GM18507 (cell line): ENCODE data around the gene XCR1.

Experiments used
- DNase-seq: peaks from one replicate; pipeline ENCODE4 v3.0.0; 2011; ENCODE audit warnings: low read depth; ENCODE audit not compliant: insufficient read length; ENCODE audit errors: extremely low spot score
- FAIRE-seq: peaks from 2 replicates; lab custom pipeline; 2011; peaks lifted over from hg19 to GRCh38; lab: Jason Lieb, UNC

The XCR1 gene

DNA sequence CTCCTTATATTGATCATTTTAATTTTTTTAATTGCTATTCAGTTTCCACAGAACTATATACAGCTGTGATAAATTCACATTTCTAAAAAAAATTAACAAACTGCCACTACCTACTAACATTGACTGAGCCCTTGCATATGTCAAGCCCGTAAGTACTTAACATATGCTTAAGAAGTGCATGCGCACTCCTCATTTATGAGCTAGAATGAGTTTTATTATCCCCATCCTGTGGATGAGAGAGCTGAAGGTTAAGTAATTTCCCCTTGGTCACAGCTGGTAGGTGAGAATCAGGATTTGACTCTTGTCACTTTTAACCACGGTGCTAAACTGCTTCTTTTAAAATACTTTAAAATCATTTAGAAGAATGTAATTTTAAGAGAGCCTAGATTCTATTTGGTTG, 58.2 kb downstream of the XCR1 start:
- no peak for DNase-seq
- no peak for FAIRE-seq

DNA sequence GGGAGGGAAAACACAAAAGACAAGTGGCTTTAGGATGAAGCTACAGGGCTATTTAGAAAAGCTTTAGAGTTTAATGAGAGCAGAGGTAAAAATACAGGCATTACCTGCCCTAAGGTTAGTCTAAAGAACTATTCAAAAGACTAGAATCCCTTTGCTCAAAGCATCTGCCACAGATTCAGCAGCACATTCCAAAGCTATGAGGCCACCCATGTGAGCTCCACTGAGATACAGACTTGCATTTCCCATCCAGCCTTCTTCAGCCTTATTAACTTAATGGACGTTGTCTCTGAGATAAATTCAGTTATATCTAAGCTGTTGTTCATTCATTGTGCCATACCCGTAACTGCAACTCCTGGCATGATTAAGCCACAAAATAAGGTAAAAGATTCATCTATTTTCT, 58.6 kb downstream of the XCR1 start:
- no peak for DNase-seq
- FAIRE-seq: no peak

DNA sequence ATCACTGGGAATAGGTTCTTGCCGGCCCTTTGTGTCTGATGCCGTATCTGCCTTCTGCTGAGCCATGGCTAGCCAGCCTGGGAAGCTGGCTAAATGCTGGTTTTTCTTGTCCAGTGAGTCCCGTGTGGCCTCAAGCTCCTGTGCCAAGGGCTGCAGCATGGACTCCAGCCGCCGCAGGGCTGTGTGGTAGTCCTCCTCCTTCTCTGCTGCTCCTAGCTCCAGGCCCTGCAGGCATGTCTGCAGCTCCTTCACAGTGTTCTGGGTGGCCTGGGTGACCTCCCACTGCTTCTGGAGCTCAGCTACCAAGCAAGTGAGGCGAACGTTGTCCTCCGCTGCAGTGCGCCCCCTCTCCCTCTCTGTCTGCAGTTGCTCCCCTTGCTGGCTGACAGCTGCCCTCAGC, 59.1 kb downstream of the XCR1 start:
- FAIRE-seq: no peak
- no peak for DNase-seq

DNA sequence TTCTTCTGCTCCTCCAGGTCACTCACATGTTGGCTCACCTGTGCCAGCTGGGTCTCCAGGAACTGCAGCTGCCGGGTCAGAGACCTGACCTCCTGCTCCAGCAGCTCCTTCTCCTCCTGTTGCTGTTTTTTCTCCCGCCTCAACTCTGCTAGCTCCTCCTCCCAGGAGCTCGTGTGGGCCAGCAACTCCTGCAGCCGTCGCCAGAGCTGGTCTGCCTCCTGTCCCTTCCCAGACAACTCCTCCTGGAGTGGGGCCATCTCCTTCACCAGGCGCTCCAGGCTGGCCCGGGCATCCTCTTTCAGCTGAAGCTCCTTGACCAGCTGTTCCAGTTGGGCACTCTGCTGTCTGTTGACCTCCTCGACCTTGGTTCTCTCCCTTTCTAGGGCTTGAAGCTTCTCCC, 59.6 kb downstream of the XCR1 start:
- FAIRE-seq (no peak), DNase-seq (no peak)
